Common myeloid progenitor, CD34-positive (primary cell): ENCODE measurements around the gene PDCL3.

Experiments
- CTCF ChIA-PET: fragments of 350-600 bp; sonication (Branson Sonifier 250); formaldehyde crosslinking; loops from one replicate; lab custom pipeline; 2021; ENCODE audit warnings: antibody characterized with exemption; lab: Charles Lee
- POLR2A ChIA-PET: fragments of 350-600 bp; sonication (Branson Sonifier 250); formaldehyde crosslinking; loops from one replicate; lab custom pipeline; 2021; ENCODE audit warnings: antibody characterized with exemption; lab: Charles Lee
- DNase-seq, 3 donors: peaks; one replicate each; pipeline versions ENCODE4 v3.0.0 to v3.0.0-alpha.2; 2013
- H3K27ac ChIP-seq, 2 experiments: 1 replicate in 1 of 2; 2 replicates in 1 of 2; pipeline ENCODE4 v1.7.0; 2013; ENCODE audit warnings: inconsistent platforms in 2 of 2, low read length in 2 of 2, mild to moderate bottlenecking in 2 of 2, low read depth in 1 of 2, moderate library complexity in 1 of 2; ENCODE audit not compliant: severe bottlenecking in 2 of 2, insufficient read depth in 1 of 2, poor library complexity in 1 of 2
- H3K27me3 ChIP-seq, 5 experiments: replicated peaks in 2 of 5; 1 replicate in 3 of 5; 2 replicates in 2 of 5; pipeline versions ENCODE4 v1.6.1 to v1.7.0; 2013; ENCODE audit warnings: low read length in 4 of 5, mild to moderate bottlenecking in 2 of 5, moderate library complexity in 2 of 5, inconsistent platforms in 1 of 5; ENCODE audit not compliant: insufficient read depth in 5 of 5, control insufficient read depth in 4 of 5
- H3K36me3 ChIP-seq, 4 experiments: 1 replicate in 2 of 4; 2 replicates in 2 of 4; pipeline versions ENCODE4 v1.6.1 to v1.7.0; 2013; ENCODE audit warnings: low read length in 3 of 4, control low read depth in 1 of 4, mild to moderate bottlenecking in 1 of 4; ENCODE audit not compliant: control insufficient read depth in 4 of 4, insufficient read depth in 4 of 4
- H3K4me1 ChIP-seq, 4 experiments: 1 replicate in 3 of 4; 2 replicates in 1 of 4; pipeline versions ENCODE4 v1.6.1 to v1.7.1; 2013; ENCODE audit warnings: low read length in 3 of 4, mild to moderate bottlenecking in 3 of 4, control low read depth in 1 of 4, inconsistent platforms in 1 of 4, moderate library complexity in 1 of 4; ENCODE audit not compliant: control insufficient read depth in 4 of 4, insufficient read depth in 4 of 4; ENCODE audit errors: control extremely low read depth in 1 of 4
- H3K4me3 ChIP-seq, 7 experiments: 1 replicate in 4 of 7; 2 replicates in 3 of 7; pipeline versions ENCODE4 v1.5.1 to v1.7.0; 2013; ENCODE audit warnings: mild to moderate bottlenecking in 7 of 7, low read length in 6 of 7, moderate library complexity in 6 of 7, inconsistent platforms in 2 of 7, low read depth in 2 of 7, control low read depth in 1 of 7; ENCODE audit not compliant: insufficient read depth in 4 of 7, control insufficient read depth in 1 of 7; ENCODE audit errors: extremely low read depth in 1 of 7
- H3K9me3 ChIP-seq, 5 experiments: 1 replicate in 4 of 5; 2 replicates in 1 of 5; pipeline versions ENCODE4 v1.6.1 to v1.7.1; 2013; ENCODE audit warnings: low read length in 4 of 5, mild to moderate bottlenecking in 2 of 5, inconsistent platforms in 1 of 5, low read depth in 1 of 5, moderate library complexity in 1 of 5; ENCODE audit not compliant: control insufficient read depth in 4 of 5, insufficient read depth in 2 of 5; ENCODE audit errors: control extremely low read depth in 1 of 5
- whole genome bisulfite sequencing: methylation state at CpG from one replicate; pipeline ENCODE4 v1.1.5; 2013; ENCODE audit not compliant: insufficient coverage; 5-methylcytosine and 5-hydroxymethylcytosine counted together

Gene PDCL3

GRCh38 chr2:100623930-100624329 lies 61.1 kb downstream of the PDCL3 start:
- H3K9me3 ChIP-seq: peaks cover 0 to 14% (median 2%) of the 10 kb centered on the region in 5 experiments
- peaks cover 0 to 7% (median 0%) of the 10 kb centered on the region in 5 experiments for H3K27me3 ChIP-seq
- H3K4me1 ChIP-seq: no peaks in the 10 kb centered on the region
- H3K4me3 ChIP-seq: no peak overlapping the region
- POLR2A ChIA-PET: no interaction called here
- CTCF ChIA-PET: no interaction called here
- no peak overlapping the region for H3K27ac ChIP-seq
- H3K36me3 ChIP-seq: no peaks in the 10 kb centered on the region
- WGBS: 100% methylated on average over 1 of the region's 2 CpGs
- DNase-seq: no peak

DNA sequence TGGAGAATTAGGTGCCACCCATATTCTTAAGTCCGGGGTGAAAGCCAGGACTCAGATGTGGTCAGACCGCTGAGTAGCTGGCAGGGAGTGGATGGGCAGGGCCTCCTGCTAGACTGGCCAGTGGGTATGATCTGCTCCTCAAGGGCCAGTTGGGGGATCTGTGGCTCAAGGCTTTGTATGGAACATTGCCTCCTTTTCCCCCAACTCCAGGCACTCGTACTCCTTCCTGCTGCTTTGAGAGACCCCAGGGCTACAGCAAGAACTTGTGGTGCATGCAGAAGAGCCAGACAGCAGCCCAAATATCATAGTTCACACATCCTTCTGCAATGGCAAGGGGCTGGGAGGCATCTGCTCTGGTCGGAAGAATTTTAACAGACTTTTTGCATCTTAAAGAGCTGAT lies 61.7 kb downstream of the PDCL3 start:
- Histone ChIP-seq H3K36me3 (no peaks in the 10 kb centered on the region), H3K9me3 (peaks cover 0 to 14% (median 2%) of the 10 kb centered on the region in 5 experiments), H3K4me1 (no peaks in the 10 kb centered on the region), H3K27ac (no peak overlapping the region), H3K27me3 (peaks cover 0 to 7% (median 0%) of the 10 kb centered on the region in 5 experiments), H3K4me3 (no peak overlapping the region)
- DNase-seq: no peak
- ChIA-PET POLR2A (no interaction called here), CTCF (no interaction called here)
- 100% methylated on average over 3 of the region's 4 CpGs for WGBS

GRCh38 chr2:100625717-100626116 lies 62.9 kb downstream of the PDCL3 start:
- Histone ChIP-seq H3K4me3 (no peak overlapping the region), H3K27ac (no peak overlapping the region), H3K4me1 (peaks cover 0 to 8% (median 3%) of the 10 kb centered on the region in 4 experiments), H3K27me3 (peaks cover 0 to 7% (median 0%) of the 10 kb centered on the region in 5 experiments), H3K9me3 (peaks cover 0 to 14% (median 2%) of the 10 kb centered on the region in 5 experiments), H3K36me3 (no peaks in the 10 kb centered on the region)
- ChIA-PET CTCF (interaction anchor here (2.1 kb wide), 1 partner anchor 14 kb away, joined by 6 read pairs; no protein-coding TSS in a partner anchor), POLR2A (no interaction called here)
- no peak for DNase-seq
- WGBS: 83% methylated on average over 2 of the region's 6 CpGs
